Measurements from ENCODE around the gene LUC7L.
"Not testable (repeated sequence)": the region's sequence is repeated elsewhere in the genome, so short reads cannot be mapped to it uniquely, and the experiment has no call there.

LUC7L gene

GRCh38 chr16:263182-263774 is 34.0 kb upstream of the LUC7L start:
- no peak for DNase-seq

- no peak for DNase-seq
Observed at GRCh38 chr16:262121-262745, 33.0 kb upstream of the LUC7L start.

- no peak for DNase-seq
Observed at GRCh38 chr16:261031-261691, 31.9 kb upstream of the LUC7L start.

- DNase-seq, result no peak
Observed at GRCh38 chr16:260326-260725, 31.1 kb upstream of the LUC7L start.

- DNase-seq, result no peak
Observed at GRCh38 chr16:259814-260253, 30.6 kb upstream of the LUC7L start.

- DNase-seq, result no peak
Observed at GRCh38 chr16:259226-259625, 30.0 kb upstream of the LUC7L start.

- DNase-seq, result not testable (repeated sequence)
Observed at GRCh38 chr16:258091-258490, 28.8 kb upstream of the LUC7L start.

GRCh38 chr16:255183-255582 is 25.9 kb upstream of the LUC7L start:
- no peak for DNase-seq

GRCh38 chr16:254461-254860 is 25.2 kb upstream of the LUC7L start:
- no peak for DNase-seq

- no peak for DNase-seq
Observed at GRCh38 chr16:253833-254232, 24.6 kb upstream of the LUC7L start.

- DNase-seq, result peak; percentile 49
Observed at GRCh38 chr16:252366-253337, 23.4 kb upstream of the LUC7L start.

- DNase-seq, result no peak
Observed at GRCh38 chr16:249431-249830, 20.2 kb upstream of the LUC7L start.

- DNase-seq, result no peak
Observed at GRCh38 chr16:247027-247426, 17.8 kb upstream of the LUC7L start.

- DNase-seq, result no peak
Observed at GRCh38 chr16:245105-245504, 15.9 kb upstream of the LUC7L start.

GRCh38 chr16:243348-243747 is 14.1 kb upstream of the LUC7L start:
- DNase-seq, result no peak

- DNase-seq, result no peak
Observed at GRCh38 chr16:242281-242680, 13.0 kb upstream of the LUC7L start.

- DNase-seq, result no peak
Observed at GRCh38 chr16:240559-240958, 11.3 kb upstream of the LUC7L start.

- DNase-seq, result no peak
Observed at GRCh38 chr16:239948-240277, 10.7 kb upstream of the LUC7L start.

GRCh38 chr16:234468-235305 is 5.4 kb upstream of the LUC7L start, which contains the start of gene FAM234A:
Gene FAM234A, plus strand, starts transcription at chr16:234821. Its CDS starts 19,593 bp downstream, at chr16:254414.
- DNase-seq, result peak; percentile 95 to 96

GRCh38 chr16:230949-231348 is 1.7 kb upstream of the LUC7L start:
- DNase-seq, result no peak

- not testable (repeated sequence) for DNase-seq
Observed at GRCh38 chr16:230351-230750, 1.1 kb upstream of the LUC7L start.

- no peak for DNase-seq
Observed at GRCh38 chr16:229731-230281, 557 bp upstream of the LUC7L start.
